ENCODE results near the gene POLRMT.
"Not testable (repeated sequence)": the region's sequence is repeated elsewhere in the genome, so short reads cannot be mapped to it uniquely, and the experiment has no call there.

POLRMT gene

DNA sequence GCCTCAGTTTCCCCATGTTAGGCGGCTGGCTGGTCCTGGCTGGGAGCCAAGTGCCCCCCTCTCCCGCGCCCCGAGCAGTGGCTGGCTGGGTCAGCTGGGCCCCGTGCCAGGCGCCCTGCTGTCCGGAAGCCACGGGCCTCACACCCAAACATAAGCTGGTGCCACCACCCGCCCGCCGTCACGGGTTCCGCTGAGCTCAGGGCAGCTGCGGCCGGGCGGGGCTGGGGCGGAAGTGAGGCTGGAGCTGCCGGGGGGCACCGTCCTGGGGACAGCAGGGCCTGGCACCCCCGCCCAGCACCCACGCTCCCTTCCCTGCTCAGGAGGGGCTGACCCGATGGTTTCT lies 24.4 kb downstream of the POLRMT start:
- no peak for DNase-seq

DNA sequence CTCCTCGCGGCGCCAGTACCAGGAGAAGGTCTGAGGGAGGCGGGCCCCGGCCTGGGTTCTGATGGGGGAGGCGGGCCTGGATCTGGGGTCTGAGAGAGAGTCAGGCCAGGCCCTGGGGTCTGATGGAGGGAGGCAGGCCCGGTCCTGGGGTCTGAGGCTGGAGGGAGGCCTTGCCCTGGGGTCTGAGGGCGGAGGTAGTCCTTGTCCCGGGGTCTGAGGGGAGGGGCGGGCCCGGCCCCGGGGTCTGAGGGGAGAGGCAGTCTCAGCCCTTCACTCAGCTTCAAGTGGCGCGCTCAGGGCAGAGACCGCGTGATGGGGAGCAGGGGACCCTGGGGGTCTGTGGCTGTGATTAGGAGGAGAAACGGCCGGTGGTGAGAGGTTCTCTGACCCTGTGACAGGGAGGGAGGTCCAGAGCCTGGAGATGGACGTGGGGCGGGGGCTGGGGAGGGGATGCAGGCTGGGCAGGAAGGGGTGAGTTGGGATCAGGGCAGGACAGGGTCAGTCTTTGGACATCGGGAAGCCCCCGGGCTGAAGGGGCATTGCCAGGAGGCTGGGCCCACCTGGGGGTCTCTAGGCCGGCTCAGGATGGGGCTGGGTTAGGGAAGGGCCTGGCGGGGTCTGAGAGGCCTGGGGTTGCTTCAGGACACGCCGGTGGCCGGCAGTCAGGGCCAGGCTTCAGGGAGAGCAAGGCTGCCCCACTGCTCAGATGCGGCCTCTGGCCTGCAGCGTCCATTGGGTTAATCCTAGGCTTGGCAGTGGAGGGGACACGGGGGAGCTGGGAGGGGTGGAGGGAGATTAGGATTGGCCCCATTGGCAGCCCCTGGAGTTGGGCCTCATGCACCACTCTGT lies 25.0 kb downstream of the POLRMT start:
- DNase-seq: no peak

DNA sequence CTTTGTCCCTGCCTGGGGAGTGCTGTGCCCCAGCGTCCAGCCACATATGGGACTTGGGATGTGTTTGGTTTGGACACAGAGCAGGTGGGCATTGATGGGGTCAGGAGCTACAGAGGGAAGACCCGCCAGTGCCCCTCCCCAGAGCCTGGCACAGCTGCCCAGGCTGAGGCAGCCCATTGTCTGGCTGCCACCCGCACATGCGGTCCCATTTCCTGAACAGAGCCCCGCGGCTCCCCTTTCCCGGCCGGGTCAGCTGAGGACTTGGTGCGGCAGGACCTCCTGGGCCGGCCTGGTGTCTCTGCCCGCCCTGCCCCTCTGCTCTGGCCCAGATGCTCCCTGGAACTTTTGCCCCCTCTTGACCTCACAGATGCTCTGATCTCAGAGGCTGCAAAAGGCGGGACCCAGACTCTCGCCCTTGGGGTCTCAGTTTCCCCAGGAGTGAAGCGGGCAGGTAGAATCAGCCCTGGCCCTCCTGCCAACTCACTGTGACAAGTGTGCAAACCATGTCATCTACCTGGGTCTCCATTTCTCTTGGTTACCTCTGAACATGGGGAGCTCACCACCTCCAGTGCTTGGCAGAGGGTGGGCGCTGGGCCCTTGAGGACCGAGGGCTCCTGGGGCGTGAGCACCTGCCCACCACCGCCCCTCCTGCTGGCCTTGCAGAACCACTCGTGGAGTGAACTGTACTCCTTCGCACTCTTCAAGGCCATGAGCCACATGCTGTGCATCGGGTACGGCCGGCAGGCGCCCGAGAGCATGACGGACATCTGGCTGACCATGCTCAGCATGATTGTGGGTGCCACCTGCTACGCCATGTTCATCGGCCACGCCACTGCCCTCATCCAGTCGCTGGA lies 25.8 kb downstream of the POLRMT start:
- DNase-seq: no peak

DNA sequence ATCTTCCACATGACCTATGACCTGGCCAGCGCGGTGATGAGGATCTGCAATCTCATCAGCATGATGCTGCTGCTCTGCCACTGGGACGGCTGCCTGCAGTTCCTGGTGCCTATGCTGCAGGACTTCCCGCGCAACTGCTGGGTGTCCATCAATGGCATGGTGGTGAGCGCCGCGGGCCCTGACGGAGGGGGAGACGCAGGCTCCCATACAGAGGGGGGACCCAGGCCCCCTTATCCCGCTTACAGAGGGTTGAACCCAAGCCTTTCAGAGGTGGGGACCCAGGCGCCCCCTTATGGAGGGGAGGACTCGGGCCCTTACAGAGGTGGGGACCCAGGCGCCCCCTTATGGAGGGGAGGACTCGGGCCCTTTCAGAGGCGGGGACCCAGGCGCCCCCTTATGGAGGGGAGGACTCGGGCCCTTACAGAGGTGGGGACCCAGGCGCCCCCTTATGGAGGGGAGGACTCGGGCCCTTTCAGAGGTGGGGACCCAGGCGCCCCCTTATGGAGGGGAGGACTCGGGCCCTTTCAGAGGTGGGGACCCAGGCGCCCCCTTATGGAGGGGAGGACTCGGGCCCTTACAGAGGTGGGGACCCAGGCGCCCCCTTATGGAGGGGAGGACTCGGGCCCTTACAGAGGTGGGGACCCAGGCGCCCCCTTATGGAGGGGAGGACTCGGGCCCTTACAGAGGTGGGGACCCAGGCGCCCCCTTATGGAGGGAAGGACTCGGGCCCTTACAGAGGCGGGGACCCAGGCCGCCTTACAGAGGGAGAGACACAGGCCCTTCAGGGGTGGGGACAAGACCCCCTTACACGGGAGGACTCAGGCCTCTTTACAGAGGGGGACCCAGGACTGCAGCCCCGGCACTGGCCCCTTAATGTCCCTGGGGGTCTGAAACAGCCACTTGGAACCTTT lies 28.0 kb downstream of the POLRMT start:
- DNase-seq: not testable (repeated sequence)

DNA sequence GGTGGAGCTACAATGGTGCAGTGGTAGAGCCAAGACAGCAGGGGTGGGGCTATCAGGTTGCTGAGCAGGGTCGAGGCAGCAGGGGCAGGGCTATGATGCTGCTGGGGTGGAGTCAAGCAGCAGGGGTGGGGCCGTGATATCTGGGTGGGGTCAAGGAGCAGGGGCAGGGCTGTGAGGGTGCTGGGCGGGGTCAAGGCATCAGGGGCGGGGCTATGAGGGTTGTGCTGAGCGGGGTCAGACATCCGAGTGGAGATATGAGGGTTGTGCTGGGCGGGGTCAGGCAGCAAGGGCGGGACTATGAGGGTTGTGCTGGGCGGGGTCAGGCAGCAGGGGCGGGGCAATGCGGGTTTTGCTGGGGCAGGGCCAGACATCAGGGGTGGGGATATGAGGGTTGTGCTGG lies 29.0 kb downstream of the POLRMT start:
- DNase-seq: no peak

GRCh38 chr19:603779-604178 lies 29.6 kb downstream of the POLRMT start:
- DNase-seq: not testable (repeated sequence)

- DNase-seq: not testable (repeated sequence)
Measured at GRCh38 chr19:603302-603639, 30.1 kb downstream of the POLRMT start.

GRCh38 chr19:602391-603301 lies 30.7 kb downstream of the POLRMT start:
- DNase-seq: no peak

- DNase-seq: no peak
Measured at GRCh38 chr19:601790-602189, 31.5 kb downstream of the POLRMT start.

DNA sequence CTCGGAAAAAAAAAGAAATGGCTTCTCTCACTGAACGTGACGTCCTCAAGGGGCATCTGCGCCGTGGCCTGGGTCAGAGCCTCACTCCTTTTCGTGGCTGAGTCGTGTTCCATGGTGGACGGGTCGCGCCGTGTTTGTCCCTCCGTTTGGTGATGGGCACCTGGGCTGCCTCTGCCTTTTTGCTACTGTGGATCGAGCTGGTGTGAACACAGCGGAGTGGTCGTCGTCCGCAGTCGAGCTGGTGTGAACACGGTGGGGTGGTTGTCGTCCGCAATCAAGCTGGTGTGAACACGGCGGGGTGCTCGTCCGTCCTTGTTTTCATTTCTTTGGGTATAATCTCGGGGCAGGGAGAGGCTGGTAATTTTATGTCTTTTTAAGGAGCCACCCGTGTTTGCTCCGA lies 32.0 kb downstream of the POLRMT start:
- no peak for DNase-seq

DNA sequence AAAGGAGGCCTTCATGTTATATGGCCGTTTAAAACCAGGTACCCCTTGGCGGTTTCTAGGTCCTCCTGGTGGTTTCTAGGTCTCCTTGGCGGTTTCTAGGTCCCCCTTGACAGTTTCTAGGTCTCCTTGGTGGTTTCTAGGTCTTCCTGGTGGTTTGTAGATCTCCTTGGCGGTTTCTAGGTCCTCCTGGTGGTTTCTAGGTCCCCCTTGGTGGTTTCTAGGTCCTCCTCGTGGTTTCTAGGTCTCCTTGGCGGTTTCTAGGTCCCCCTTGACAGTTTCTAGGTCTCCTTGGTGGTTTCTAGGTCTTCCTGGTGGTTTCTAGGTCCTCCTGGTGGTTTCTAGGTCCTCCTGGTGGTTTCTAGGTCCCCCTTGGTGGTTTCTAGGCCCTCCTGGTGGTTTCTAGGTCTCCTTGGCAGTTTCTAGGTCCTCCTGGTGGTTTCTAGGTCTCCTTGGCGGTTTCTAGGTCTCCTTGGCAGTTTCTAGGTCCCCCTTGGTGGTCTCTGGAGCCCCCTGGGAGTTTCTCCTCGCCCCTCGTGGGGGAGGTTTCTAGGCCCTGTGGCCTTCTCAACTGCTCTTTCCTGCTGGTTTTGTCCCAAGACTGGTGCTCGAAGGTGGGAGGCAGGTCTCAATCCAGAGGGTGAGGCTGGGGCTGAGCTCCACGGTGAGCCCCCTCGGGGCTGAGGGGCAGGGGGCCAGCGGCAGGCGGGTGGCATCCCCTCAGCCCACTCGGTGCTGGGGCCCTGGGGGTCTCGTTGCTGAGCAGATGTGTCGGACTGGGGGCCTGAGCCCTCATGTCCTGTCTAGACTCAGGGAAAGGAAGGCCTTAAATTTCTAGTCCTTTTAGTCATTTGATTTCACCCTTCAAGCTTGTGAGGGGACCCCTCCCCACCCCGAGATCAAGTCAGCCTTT lies 35.7 kb downstream of the POLRMT start:
- no peak for DNase-seq

GRCh38 chr19:596263-596655 lies 37.1 kb downstream of the POLRMT start:
- DNase-seq: no peak

DNA sequence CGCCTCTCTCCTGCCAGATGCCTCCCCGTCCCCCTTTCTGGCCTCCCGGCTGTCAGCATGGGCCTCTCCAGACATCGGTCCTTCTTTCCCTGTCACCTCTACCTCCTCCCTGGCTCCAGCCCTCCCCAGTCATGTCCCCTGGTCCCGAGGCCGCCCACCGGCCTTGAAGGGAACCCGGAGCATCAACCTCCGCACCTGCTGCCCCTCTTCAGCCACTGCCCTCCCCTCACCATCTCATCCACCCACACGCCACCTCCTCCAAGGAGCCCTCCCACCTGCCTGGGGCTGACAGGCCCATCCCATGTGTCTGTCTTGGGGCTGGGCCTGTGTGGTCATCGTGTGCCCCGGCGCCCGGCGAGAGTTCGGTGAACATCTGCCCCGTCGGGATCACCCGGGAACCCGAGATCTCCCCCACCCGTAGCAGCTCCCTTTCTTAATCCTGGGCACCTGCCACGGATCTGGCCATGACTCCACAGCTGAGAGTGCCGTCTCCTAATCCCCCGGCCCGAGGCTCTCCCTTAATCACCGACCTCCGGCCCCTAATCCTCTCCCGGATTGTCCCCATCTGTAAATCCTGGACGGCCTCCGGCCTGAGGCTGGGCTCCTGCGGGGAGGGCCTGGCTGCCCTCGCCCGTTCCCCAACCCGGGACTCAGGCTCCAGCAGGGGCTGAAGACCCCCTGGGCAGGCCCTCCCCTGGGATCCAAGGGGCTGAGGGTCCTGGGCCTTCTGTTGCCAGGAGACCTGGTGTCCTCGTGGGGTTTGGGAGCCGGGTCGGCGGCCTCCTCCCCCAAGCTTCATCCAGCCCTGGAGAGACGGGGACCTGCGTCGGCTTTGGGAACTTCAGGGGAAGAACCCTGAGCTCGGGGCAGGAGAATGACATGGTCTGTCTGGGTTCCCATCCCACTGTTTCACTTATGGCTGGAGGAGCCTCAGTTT lies 37.7 kb downstream of the POLRMT start:
- DNase-seq: no peak

DNA sequence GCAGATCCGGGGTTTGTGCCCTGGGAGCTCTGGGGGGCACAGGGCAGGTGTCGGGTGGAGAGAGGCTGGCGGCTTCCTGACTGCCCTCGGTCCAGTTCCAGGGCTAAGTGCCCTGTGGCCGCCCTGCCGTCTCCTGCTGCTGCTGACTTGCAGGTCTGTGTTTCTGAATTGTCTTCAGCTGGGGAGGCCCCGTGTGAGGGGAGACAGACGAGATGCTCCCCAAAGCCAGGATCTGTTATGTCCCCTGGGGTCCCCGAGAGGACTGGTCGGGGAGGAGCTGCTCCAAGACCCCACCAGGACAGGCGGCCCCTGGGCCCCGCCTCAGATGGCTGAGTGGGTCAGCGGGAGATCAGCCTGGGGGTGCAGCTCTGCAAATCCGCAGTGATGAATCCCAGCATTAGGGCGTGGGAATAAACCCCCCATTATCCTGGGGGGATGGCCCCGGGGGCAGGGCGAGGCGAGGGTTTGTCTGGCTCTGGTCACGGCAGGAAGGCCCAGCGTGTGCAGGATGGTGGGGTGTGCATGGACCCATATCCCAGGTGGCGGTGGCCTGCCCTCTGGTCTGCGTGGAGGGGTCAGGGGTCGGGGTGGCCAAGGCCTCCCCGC lies 39.0 kb downstream of the POLRMT start:
- DNase-seq: no peak

DNA sequence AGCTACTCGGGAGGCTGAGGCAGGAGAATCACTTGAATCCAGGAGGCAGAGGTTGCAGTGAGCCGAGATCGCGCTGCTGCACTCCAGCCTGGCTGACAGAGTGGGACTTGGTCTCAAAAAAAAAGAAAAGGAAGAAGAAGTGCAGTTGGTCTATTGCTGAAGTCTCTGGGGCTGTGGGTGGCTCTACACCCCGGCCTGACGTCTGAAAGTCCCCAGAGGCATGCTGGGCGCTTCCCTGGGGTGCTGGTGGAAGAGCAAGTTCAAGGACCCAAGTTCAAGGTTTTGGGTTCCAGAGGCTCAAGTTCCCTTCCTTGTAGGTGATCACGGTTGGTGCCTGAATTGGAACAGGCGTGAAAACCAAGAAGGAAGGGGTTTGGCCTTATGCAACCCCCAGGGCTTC lies 39.8 kb downstream of the POLRMT start:
- DNase-seq: no peak

DNA sequence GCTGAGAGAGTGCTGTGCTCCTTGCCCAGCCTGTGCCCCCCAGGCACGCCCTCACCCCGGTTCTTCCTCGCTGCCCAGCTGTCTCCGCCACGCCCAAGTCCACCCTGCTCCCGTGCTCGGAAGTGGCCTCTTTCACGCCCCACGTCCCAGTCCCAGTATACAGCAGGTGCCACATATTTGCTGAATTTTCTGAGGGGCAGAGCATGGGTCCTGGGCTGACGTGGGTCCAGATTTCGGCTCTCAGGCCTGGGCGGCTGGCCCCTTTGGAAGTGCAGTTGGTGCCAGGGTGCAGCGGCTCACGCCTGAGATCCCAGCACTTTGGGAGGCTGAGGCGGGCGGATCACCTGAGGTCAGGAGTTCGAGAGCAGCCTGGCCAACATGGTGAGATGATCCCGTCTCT lies 40.3 kb downstream of the POLRMT start:
- DNase-seq: no peak

- no peak for DNase-seq
Measured at GRCh38 chr19:592101-592500, 41.2 kb downstream of the POLRMT start.

DNA sequence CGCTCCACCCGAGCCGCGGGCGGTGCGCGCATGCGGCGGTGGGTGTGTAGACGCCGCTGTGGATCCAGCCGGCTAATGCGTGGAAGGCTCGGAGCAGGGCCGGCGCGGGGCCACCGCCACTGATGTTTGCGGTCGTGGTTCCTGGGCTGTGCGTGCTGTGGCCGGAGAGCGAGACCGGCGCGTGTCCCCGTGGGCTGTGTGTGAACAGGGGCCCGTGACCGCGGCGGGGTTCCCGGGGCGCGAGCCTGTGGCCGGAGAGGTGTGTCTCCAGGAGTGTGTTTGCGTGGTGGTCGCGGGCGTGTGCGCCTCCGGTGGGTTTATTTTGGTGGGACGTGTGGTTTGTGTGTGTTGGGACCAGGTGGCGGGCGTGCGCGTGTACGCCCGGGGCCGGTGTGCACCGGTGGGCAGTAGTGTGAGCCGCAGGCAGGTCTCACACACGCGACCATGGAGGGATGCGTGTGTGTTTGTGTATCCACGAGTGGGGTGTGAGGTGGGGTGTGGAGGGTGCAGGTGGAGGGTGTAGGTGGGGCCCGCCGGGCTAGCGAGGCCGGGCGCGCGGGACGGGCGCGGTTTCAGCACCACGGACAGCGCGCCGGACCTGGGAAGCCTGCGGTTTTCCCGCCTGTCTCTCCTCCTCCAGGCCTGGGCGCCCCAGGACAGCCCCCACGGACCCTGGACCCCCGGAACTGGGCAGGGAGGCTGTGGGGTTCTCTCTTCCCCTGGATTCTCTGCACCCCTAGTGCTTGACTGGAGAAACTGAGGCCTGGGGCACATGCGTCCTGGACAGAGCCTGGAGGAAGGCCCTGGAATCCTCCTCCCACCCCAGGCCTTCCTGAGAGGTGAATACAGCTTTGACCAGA lies 42.0 kb downstream of the POLRMT start:
- DNase-seq: no peak

GRCh38 chr19:590750-591098 lies 42.6 kb downstream of the POLRMT start:
- DNase-seq: no peak

Data from SW 1271 (cell line).